ENCODE measurements around the gene NUDT6.

Gene NUDT6

DNA sequence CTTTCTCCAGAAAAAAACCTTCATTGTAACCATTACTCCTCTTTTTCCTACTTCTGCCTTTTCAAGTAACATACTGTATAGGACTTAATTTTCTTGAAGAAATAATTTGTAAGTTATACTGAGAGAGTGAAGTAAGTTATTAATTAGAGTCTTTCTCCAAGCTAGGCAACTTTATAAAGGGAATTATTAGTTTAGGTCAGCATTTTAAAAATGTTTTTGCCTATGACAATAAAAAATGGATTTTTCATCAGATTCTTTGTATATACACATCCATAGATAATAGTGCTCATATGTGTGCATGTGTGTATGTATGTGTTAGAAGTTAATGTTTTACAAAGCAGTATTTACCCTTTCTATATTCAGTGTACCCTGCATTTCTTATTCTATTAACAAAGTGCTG, 10.4 kb upstream of the NUDT6 start:
- no peak overlapping the region for H3K4me3 ChIP-seq (ENCODE audit: low read depth, low read length)
- TF ChIP-seq, protein P1, sequence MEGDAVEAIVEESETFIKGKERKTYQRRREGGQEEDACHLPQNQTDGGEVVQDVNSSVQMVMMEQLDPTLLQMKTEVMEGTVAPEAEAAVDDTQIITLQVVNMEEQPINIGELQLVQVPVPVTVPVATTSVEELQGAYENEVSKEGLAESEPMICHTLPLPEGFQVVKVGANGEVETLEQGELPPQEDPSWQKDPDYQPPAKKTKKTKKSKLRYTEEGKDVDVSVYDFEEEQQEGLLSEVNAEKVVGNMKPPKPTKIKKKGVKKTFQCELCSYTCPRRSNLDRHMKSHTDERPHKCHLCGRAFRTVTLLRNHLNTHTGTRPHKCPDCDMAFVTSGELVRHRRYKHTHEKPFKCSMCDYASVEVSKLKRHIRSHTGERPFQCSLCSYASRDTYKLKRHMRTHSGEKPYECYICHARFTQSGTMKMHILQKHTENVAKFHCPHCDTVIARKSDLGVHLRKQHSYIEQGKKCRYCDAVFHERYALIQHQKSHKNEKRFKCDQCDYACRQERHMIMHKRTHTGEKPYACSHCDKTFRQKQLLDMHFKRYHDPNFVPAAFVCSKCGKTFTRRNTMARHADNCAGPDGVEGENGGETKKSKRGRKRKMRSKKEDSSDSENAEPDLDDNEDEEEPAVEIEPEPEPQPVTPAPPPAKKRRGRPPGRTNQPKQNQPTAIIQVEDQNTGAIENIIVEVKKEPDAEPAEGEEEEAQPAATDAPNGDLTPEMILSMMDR (IDR thresholded peaks at IDR 0.05; ENCODE audit: control insufficient read depth, extremely low read depth, insufficient read depth) = no peak
- DNase-seq (ENCODE audit: low read depth) = no peak

DNA sequence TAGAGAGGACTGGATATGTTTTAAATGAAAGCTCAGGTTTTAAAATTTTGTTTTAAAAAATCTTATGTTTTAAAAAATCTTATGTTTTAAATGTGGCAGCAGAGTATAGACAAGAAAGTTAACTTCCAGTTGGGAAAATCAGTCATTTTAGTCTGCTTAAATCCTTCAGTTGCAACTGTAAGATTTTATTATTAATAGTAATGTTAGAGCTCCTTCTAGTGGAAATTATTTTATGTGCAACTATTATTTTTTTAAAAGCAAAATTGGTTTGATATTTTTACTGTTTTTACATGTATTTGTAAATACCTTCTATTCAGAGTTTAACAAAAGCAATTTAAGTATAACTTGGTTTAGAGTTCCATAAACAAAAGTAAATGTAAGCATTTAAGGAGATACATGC, 8.5 kb upstream of the NUDT6 start:
- TF ChIP-seq, protein P1 (IDR thresholded peaks at IDR 0.05; ENCODE audit: control insufficient read depth, extremely low read depth, insufficient read depth) = peak; percentile 32; the same call in 1 of the 2 replicates
- no peak for DNase-seq (ENCODE audit: low read depth)
- H3K4me3 ChIP-seq (ENCODE audit: low read depth, low read length) = no peak overlapping the region

DNA sequence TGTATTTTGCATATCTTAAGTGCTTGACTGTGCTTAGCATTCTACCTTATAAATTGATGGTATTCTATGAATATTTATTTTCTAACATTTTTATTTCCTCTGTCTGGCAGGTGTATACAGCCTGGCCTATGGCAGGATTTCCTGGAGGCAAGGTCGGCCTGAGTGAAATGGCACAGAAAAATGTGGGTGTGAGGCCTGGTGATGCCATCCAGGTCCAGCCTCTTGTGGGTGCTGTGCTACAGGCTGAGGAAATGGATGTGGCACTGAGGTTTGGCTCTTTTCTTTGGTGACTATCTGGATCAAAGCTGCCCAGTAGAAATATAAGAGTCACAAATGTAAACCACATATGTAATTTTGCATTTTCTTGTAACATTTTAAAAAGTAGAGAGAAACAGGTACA, 6.5 kb upstream of the NUDT6 start:
- no peak for DNase-seq (ENCODE audit: low read depth)
- TF ChIP-seq, protein P1 (IDR thresholded peaks at IDR 0.05; ENCODE audit: control insufficient read depth, extremely low read depth, insufficient read depth) = no peak
- H3K4me3 ChIP-seq (ENCODE audit: low read depth, low read length) = no peak overlapping the region

- peak overlapping the region; percentile 95 for H3K4me3 ChIP-seq (ENCODE audit: low read depth, low read length)
- TF ChIP-seq, protein P1 (IDR thresholded peaks at IDR 0.05; ENCODE audit: control insufficient read depth, extremely low read depth, insufficient read depth) = no peak
- peak; percentile 55 for DNase-seq (ENCODE audit: low read depth)
Measured at GRCh38 chr4:122922877-122923511, 597 bp upstream of the NUDT6 start.

- TF ChIP-seq, protein P1 (IDR thresholded peaks at IDR 0.05; ENCODE audit: control insufficient read depth, extremely low read depth, insufficient read depth) = no peak
- DNase-seq (ENCODE audit: low read depth) = no peak
- peak overlapping the region; percentile 95 for H3K4me3 ChIP-seq (ENCODE audit: low read depth, low read length)
Measured at GRCh38 chr4:122921300-122921699, 1.1 kb downstream of the NUDT6 start.

DNA sequence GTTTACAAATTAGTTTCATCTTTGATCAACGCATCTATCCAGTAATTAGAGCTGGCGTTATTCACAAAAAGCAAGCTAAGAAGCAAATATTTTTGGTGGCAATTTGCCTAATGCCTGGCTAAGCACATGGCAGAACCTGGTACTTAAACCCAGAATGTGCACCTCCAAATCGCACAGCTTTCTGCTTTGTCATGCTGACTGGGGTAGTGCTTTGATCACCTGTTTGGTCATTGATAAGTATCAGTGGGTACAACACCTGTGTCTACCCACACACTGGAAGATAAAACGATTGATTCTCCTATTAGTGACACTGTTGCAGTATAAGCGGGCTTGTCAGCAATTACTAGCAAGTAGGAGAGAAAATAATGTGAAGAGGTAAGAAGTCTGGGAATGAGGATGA, 1.9 kb downstream of the NUDT6 start:
- TF ChIP-seq, protein P1 (IDR thresholded peaks at IDR 0.05; ENCODE audit: control insufficient read depth, extremely low read depth, insufficient read depth) = no peak
- H3K4me3 ChIP-seq (ENCODE audit: low read depth, low read length) = no peak overlapping the region
- DNase-seq (ENCODE audit: low read depth) = no peak

DNA sequence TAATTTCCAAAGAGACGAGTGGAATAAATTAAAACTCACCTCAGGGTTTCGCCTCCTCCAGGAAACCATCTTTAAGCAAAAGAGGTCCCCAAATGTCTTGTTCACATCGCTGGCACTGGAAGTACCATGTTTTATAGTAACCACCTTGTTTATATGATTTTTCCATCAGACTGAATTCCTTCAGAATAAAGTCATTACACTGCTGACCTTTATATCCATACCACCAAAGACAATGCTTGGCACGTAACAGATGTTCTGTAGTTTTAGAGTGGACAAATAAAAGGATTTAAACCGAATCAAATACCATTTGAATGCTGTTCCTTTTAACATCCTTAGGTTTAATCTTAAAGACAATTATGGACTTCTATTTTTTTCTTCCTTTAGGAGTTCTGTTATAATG, 4.7 kb downstream of the NUDT6 start:
- TF ChIP-seq, protein P1 (IDR thresholded peaks at IDR 0.05; ENCODE audit: control insufficient read depth, extremely low read depth, insufficient read depth) = no peak
- H3K4me3 ChIP-seq (ENCODE audit: low read depth, low read length) = no peak overlapping the region
- no peak for DNase-seq (ENCODE audit: low read depth)
